ENCODE measurements around the gene MEN1.
"Not testable (repeated sequence)": the region's sequence is repeated elsewhere in the genome, so short reads cannot be mapped to it uniquely, and the experiment has no call there.

DNA sequence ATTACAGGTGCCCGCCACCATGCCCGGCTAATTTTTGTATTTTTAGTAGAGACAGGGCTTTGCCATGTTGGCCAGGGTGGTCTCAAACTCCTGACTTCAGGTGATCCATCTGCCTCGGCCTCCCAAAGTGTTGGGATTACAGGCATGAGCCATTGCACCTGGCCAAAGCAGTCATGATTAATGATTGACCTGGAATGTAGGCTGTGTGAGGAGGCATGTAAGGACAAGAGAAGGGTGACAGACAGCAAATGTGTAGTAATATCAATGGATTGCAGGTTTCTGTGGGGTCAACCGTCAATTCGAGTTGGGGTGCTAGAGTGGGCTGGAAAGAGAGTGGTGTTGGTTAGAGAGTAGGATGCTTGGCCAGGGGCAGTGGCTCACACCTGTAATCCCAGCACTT lies 5.1 kb upstream of the MEN1 start:
- TF ChIP-seq, protein P1, sequence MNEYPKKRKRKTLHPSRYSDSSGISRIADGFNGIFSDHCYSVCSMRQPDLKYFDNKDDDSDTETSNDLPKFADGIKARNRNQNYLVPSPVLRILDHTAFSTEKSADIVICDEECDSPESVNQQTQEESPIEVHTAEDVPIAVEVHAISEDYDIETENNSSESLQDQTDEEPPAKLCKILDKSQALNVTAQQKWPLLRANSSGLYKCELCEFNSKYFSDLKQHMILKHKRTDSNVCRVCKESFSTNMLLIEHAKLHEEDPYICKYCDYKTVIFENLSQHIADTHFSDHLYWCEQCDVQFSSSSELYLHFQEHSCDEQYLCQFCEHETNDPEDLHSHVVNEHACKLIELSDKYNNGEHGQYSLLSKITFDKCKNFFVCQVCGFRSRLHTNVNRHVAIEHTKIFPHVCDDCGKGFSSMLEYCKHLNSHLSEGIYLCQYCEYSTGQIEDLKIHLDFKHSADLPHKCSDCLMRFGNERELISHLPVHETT (tag by site-specific recombination; IDR thresholded peaks at IDR 0.05), result not testable (repeated sequence)
- not testable (repeated sequence) for TF ChIP-seq ZNF121, ZBTB17, KLF10, ZNF549 (tag by site-specific recombination; IDR thresholded peaks at IDR 0.05)
- TF ChIP-seq, protein P2, sequence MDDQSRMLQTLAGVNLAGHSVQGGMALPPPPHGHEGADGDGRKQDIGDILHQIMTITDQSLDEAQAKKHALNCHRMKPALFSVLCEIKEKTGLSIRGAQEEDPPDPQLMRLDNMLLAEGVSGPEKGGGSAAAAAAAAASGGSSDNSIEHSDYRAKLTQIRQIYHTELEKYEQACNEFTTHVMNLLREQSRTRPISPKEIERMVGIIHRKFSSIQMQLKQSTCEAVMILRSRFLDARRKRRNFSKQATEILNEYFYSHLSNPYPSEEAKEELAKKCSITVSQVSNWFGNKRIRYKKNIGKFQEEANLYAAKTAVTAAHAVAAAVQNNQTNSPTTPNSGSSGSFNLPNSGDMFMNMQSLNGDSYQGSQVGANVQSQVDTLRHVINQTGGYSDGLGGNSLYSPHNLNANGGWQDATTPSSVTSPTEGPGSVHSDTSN (CRISPR knock-in tag; IDR thresholded peaks at IDR 0.05), result not testable (repeated sequence)
- TF ChIP-seq, protein P3, sequence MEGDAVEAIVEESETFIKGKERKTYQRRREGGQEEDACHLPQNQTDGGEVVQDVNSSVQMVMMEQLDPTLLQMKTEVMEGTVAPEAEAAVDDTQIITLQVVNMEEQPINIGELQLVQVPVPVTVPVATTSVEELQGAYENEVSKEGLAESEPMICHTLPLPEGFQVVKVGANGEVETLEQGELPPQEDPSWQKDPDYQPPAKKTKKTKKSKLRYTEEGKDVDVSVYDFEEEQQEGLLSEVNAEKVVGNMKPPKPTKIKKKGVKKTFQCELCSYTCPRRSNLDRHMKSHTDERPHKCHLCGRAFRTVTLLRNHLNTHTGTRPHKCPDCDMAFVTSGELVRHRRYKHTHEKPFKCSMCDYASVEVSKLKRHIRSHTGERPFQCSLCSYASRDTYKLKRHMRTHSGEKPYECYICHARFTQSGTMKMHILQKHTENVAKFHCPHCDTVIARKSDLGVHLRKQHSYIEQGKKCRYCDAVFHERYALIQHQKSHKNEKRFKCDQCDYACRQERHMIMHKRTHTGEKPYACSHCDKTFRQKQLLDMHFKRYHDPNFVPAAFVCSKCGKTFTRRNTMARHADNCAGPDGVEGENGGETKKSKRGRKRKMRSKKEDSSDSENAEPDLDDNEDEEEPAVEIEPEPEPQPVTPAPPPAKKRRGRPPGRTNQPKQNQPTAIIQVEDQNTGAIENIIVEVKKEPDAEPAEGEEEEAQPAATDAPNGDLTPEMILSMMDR (tag by site-specific recombination; IDR thresholded peaks at IDR 0.05), result not testable (repeated sequence)

Measured in HEK293 (cell line).